Measurements from ENCODE around the gene FUZ. TPM values are rescaled to one million over a fixed set of nuclear protein-coding genes. Genes with fewer than 3 reads are reported as not detected.

The FUZ gene
- total and polyA plus RNA-seq, 10 donors: 10.7 to 22.1 (median 16.8) TPM

- TF ChIP-seq CTCF (IDR thresholded peaks at IDR 0.05 in 8 of 11, conservative IDR thresholded peaks at IDR 0.05 in 3 of 11): no peak
- no peak for TF ChIP-seq POLR2A (IDR thresholded peaks at IDR 0.05)
- no peak for TF ChIP-seq POLR2AphosphoS5 (IDR thresholded peaks at IDR 0.05)
- Histone ChIP-seq H3K27me3 (replicated peaks in 1 of 7) (no peaks in the 10 kb centered on the region), H3K4me1 (peaks cover 12 to 60% (median 33%) of the 10 kb centered on the region in 6 donors), H3K27ac (peak overlapping the region; percentile 82 to 99 (median 98)), H3K9me3 (no peaks in the 10 kb centered on the region), H3K36me3 (peaks cover 0 to 31% (median 15%) of the 10 kb centered on the region in 6 donors), H3K4me3 (peak overlapping the region; percentile 73 to 99 (median 94))
- DNase-seq: peak; percentile 86
- 26 to 38% (median 34%) methylated on average over 12 to 16 of the region's 16 CpGs for WGBS, 5 donors
- intact Hi-C loops (cut with DNase I; ENCODE audit: low total_unique reads): no loop called here
These were observed 5.7 kb upstream of the FUZ start for GRCh38 chr19:49818649-49819370.

GRCh38 chr19:49817964-49818648, 5.0 kb upstream of the FUZ start, which contains the start of gene MED25:
TSS of gene MED25 (plus strand) at chr19:49818289. CDS start at chr19:49818342, 53 bp downstream.
- peak; percentile 29 to 77 (median 64) for TF ChIP-seq CTCF (IDR thresholded peaks at IDR 0.05 in 8 of 11, conservative IDR thresholded peaks at IDR 0.05 in 3 of 11)
- TF ChIP-seq POLR2A (IDR thresholded peaks at IDR 0.05): peak in 2 of 3 donors; percentile 8 to 75
- TF ChIP-seq POLR2AphosphoS5 (IDR thresholded peaks at IDR 0.05): peak; percentile 93 to 95 (median 94)
- H3K4me3 ChIP-seq: peak within 1 kb of the TSS; percentile 73 to 99 (median 94)
- peaks cover 0 to 24% (median 8%) of the 10 kb centered on the region in 6 donors for H3K36me3 ChIP-seq
- intact Hi-C loops (cut with DNase I; ENCODE audit: low total_unique reads): no loop called here
- H3K9me3 ChIP-seq: no peaks in the 10 kb centered on the region
- no peaks in the 10 kb centered on the region for H3K27me3 ChIP-seq (replicated peaks in 1 of 7)
- 0 to 1% (median 0%) methylated on average over 24 to 57 of the region's 57 CpGs for WGBS, 5 donors
- DNase-seq: peak; percentile 96
- peak within 1 kb of the TSS; percentile 82 to 99 (median 98) for H3K27ac ChIP-seq
- H3K4me1 ChIP-seq: peaks cover 14 to 57% (median 37%) of the 10 kb centered on the region in 6 donors

- intact Hi-C loops (cut with DNase I; ENCODE audit: low total_unique reads): no loop called here
These were observed 3.5 kb upstream of the FUZ start for GRCh38 chr19:49816590-49816989.

More at GRCh38 chr19:49816590-49816989, 3.5 kb upstream of the FUZ start:
- Histone ChIP-seq H3K27ac (peak overlapping the region in 7 of 8 donors; percentile 96 to 99 (median 98)), H3K4me1 (peaks cover 14 to 65% (median 47%) of the 10 kb centered on the region in 6 donors), H3K36me3 (peaks cover 0 to 17% (median 5%) of the 10 kb centered on the region in 6 donors), H3K9me3 (no peaks in the 10 kb centered on the region), H3K4me3 (peak overlapping the region in 1 of 8 donors; percentile 94), H3K27me3 (replicated peaks in 1 of 7) (no peaks in the 10 kb centered on the region)
- 88 to 95% (median 90%) methylated on average over 14 of the region's 14 CpGs for WGBS, 5 donors
- no peak for TF ChIP-seq CTCF (IDR thresholded peaks at IDR 0.05 in 8 of 11, conservative IDR thresholded peaks at IDR 0.05 in 3 of 11)
- no peak for DNase-seq
